ENCODE results near the gene RAPGEF1.
A peak's percentile ranks its signal among the peaks of the same experiment; 100 is the strongest.

The RAPGEF1 gene

DNA sequence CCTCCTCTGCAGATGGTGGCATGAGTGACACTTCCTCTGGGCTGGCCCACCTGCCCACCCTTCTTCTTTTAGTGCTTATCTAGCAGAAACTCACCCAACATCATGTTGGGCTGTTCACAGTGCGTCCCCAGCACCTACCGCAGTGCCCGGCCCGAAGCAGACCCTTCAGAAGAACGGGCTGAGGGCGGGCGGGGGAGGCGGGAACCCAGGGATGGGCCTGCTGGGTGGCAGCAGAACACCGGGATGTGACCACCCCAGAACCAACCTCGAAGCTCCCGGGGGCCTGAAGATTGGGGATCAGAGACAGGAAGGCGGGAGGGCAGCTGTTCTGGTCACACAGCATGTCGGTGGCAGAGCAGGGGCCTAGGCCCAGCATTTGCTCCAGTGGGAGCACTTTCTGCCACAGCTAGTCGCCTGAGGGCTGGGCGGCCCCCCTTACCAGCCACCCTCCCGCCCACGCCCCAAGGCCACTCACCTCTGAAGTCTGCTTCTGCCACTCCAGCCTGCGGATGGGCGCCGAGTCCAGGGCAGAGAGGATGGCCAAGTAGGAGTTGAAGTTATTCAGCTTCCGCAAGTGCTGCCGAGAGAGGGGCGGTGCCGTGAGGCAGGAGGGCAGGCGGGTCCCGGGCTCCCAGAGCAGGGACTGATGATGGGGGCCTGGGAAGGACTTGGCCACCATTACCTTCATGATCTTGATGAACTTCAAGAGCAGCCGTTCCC is 155.9 kb downstream of the RAPGEF1 start:
- no peak for DNase-seq (ENCODE audit: low spot score)

DNA sequence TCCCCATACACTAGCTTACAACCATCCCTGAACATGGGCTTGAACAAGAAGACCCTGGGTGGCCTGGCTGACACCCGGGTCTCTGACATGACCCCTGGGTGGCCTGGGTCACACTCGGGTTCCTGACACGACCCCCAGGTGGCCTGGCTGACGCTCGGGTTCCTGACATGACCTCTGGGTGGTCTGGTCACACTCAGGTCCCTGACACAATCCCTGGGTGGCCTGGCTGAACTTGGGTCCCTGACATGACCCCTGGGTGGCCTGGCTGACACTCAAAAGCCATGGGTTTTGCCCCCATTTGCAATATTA is 156.6 kb downstream of the RAPGEF1 start:
- no peak for DNase-seq (ENCODE audit: low spot score)

DNA sequence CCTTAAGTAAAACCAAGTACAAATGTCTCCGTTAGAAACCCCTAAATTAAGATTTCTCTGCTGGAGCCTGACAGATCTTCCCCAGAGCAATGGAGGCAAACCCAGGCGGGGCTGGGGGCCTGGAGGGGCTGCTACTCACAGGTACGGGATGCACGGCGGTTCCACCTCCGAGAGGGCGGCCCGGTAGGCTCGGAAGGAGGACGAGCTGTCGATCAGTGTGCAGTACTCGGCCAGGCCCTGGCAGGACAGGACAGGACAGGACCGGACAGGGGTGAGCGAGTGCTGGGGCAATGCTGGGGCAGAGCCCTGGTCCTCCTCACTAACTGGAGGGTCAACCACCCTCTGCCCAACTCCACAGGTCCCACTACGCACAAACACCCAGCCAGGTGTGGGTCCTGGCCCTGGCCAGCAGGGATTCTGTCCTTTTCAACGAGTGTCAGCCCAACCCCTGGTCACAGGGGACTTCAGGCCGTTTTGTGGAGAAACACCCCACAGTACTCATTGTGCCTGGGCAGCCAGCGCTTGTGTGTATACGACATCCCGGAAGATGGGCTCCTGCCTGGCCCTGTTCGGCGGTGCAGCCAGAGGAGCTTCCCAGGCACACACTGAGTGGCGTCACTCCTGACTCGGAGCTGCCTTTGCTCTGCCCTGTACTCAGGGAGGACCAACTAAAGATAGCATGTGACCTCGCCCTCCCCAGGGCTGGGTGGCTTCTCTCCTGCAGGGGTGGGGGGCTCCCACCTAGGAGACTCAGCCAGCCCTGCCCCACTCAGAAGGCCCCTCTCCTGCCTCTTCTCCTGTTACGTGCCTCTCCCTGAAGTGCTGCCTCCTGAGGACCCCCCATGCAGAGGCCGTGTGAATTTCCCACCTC is 157.2 kb downstream of the RAPGEF1 start:
- no peak for DNase-seq (ENCODE audit: low spot score)

DNA sequence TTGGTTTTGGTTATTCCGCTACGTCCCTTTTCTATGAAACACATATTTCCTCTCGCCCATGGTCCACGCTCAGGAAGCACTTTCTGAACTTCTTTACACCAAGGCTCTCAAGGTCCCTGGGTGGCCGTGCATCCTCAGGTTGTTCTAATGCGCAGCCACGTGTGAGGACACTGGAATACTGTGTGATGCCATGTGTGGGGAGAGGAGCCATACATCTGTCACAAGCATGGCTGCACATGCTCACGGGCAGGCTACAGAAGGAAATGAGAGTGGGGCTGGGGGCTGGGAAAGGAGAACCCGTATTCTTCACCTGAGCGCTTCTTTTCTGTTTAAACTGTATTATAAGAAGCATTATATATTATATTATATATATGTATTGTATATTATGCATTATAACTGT is 157.8 kb downstream of the RAPGEF1 start:
- DNase-seq (ENCODE audit: low spot score) = no peak

DNA sequence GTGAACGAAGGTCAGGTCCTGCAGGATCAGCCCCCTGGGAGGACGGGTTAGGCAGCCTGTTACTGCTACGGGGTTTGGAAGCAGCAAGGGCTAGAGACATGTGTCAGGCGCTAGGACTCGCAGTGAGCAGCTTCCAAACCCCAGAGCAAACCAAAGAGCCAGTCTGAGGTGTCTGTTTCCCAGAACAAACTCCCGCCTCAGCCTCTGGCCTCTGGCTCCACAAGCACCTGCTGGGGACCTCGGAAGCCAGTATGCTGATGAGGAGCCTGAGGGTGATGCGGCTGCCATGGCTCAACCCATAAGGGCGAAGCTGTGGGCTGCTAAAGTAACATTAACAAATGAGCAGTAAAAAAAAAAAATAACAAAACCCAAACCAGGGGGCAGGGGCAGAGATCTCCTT is 159.5 kb downstream of the RAPGEF1 start:
- no peak for DNase-seq (ENCODE audit: low spot score)

DNA sequence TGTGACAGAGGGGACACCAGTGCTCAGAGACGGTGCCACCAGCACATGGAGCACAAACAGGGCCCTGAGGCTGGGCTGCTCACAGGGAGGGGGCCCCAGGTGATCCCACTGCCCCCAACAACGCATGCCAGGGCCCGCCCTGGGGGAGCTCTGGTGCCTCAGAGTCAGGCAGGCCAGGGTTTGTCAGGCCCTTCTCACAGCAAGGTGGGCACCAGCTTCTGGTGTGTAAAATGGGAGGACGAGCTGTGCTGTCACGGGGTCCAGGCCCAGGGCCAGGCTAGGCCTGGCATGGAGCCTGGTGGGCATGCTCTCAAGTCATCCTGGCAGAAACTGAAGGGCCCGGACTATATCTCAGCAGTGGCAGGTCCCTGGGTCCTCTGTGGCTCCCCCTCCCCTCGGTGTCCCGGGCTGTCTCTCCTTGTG is 160.1 kb downstream of the RAPGEF1 start:
- no peak for DNase-seq (ENCODE audit: low spot score)

DNA sequence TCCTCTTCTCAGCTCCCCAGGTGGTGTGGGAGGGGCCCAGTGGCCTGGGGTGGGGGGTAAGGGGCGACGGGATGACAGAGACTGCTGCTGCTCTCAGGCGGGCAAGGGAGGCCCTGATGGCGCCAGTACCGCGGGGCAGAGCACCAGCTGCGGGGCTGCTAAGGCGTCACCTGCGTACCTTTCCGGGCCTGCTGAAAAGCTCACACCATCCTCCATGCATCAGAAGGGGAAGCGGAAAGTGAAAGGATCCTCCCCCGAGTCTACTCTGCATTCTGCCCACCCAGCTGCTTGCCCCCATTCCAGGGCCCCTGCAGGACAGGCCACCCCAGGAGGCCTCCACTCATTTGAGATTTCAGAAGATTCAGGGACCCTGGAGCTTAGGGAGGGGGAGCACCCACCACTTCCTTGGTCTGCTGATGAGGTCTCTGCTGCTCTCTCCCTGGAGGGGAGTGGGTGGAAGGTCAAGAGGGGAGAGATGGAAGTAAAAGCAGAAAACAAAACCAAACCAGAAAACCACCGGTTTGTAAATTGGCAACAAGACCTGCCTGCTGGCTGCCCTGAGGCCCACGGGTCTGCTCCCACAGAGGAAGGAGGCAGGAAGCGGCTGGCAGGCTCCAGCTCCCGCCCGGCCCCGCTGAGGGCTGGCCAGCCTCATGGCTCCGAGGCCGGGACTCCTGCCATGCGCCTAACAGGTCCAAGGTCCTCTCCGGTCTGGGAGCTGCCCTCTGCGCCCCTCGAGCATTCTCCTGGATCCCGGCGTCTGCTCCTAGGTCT is 161.0 kb downstream of the RAPGEF1 start:
- peak; percentile 42 for DNase-seq (ENCODE audit: low spot score)

DNA sequence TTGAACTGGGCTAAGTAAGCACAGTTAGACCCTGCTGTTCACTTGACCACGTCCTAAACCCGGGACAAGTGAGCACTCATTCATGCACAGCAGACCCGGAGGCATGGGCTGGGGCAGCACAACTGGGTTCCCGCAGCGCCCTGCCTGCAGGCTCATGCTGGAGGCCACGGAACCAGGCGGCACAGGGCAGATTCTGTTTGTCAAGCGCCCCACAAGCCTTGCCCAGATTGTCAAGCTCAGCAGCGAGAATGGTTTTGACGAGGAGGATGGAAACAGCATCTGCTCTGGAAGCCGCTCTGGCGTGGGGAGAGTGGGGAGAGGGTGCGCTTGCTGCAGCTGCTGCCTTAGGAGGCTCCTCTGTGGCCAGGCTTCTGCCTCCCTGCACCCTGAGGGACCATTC is 161.9 kb downstream of the RAPGEF1 start:
- DNase-seq (ENCODE audit: low spot score) = no peak

DNA sequence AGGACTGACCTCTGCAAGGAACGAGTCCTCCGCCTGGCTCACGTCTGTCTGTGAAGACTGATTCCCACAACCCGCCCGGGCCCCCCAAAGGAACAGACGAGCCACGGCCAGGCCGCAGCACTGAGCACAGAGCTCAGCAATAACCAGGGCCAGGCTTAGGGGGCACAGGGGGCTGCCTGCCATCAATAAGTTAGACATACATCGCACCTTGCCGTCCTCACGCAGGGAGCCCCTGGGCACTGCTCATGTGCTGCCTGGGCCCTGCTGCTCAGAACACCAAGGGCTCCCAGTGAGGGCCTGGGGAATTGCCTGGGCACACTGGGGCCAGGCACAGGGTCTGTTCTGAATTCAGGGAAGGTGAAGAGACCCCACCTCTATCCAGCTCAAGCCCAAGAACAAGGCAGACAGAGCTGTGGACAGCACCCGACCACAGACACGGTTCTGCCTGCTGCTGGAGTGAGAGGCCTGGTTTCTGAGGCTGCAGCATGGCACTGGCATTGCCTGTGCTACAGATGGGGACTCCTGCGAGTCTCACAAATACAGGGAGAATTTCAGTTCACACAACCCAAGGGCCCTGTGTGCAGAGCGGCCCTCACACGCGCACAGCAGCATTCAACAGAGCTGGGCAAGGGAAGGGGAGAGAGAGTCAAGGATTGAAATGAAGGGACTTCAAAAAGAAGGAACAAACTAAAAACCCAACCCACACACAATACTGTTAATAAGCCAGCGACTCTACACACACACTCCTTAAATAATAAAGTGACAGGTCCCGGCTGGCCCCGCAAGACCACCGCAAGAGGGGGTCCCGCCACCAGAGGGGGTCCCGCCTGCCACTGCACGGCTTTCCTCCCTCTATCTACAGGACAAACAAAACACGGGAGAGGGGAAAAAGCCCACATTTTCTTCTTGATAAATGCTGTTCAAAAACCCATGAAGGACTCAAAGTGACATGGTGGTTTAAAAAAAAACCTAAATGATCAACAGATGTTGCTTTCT is 162.6 kb downstream of the RAPGEF1 start:
- DNase-seq (ENCODE audit: low spot score) = no peak

DNA sequence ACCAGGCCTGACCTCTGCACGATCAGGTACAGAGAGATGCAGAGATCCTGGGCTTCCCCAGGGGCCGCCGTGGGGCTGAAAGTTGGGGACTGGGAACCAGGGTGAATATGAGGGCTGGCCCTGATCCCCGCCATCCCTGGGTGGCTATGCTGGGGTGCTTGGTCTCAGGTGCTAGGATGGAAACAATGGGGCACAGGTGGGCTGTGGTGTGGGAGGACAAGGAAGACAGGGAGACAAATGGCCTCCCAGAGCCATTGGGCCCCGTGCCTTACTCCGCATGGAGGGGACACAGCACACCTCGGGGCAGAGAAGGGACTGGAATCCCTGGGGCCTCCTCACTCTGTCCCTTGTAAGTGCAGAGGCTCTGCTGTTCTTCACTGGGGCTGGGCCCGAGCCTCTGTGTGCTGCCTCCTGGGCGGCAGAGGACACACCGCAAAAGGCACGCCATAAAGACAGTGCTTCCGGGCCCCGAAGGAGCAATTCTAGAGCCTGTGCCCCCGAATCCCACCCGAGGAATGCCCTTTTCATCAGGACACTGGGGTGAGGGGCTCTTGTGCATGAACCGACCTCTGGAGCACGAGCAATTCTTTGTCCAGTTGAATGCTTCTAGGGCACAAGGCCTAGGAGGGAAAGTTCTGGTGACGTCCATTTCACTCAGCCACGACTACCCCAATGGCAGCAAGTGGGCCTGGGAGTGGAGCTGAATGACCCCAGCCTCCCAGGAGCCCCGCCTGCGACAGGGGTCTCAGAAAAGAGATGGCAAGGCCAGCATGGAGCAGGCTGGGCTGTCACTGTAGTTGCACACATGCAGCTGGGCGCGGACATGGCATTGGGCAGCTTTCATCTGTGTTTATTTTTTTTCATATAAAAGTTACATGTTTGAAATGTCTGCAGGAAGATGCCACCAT is 163.7 kb downstream of the RAPGEF1 start:
- DNase-seq (ENCODE audit: low spot score) = no peak

DNA sequence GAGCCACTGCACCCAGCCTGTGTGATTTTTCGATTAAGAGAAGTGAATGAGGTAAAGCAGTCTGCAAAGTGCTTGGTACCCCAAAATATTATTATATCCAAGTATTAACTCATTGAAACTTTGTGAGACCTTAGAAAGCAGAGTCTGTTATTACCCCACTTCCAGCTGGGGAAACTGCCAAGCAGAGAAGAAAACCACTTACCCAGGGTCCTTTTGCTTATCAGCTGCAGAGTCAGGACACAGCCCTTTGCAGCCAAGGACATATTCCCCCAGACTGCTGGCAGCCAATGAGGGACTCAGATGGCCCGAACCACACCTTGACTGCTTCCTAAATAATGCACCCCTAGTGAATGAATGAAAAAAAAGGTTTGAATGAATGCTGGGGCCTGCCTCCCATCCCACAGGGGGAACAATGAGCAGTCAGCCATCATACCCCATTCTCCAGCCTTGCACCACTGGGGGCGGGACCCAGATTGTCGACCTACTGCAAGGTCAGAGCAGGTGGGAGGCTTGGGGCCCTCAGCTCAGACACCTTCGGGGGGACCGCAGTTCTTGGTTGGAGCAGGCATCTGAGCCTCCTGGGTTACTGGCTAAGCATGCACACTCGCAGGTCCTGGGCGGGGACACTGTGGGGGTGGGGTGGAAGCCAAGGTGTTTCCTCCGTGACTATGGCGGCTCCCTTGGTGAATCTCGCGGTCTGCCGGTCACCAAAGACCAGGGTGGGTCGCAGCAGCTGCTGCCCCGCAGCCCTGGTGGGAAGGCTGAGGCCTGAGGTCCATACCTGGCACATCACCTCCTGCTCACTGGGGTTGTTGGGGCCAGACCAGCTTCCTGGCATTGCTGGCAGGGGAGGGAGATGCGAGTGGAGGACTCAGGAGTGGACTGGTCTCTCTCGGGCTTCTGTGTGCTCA is 164.9 kb downstream of the RAPGEF1 start:
- DNase-seq (ENCODE audit: low spot score) = no peak

DNA sequence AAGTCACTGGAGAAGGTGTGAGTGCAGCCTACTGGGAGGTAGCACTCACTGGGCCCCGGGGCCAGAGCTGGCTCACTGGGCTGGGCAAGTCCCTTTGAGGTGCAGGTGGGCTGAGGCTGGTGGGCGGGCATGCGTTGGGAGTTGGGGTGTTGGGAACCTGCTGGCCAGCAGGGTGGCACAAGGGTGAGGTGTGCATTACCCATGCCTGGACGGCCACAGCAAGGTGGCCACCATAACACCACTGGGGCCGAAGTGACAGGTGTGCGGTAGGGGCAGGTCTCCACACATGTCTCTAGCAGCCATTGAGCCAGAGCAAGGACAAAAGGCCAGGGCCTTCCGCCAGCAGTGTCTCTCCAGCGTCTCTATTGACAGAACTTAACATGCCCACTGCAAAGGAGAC is 172.0 kb downstream of the RAPGEF1 start:
- no peak for DNase-seq (ENCODE audit: low spot score)

DNA sequence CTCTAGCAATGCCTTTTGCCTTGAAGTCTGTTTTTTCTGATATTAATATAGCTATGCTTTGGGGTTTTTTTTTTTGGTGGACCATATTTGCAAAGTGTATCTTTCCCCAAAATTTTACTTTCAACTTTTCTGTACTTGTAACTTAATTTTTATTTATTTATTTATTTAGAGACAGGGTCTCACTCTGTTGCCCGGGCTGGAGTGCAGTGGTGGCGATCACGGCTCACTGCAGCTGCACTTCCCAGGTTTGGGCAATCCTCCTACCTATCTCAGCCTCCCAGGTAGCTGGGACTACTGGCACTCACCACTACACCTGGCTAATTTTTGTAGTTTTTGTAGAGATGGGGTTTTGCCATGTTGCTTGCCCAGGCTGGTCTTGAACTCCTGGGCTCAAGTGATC is 173.7 kb downstream of the RAPGEF1 start:
- no peak for DNase-seq (ENCODE audit: low spot score)

DNA sequence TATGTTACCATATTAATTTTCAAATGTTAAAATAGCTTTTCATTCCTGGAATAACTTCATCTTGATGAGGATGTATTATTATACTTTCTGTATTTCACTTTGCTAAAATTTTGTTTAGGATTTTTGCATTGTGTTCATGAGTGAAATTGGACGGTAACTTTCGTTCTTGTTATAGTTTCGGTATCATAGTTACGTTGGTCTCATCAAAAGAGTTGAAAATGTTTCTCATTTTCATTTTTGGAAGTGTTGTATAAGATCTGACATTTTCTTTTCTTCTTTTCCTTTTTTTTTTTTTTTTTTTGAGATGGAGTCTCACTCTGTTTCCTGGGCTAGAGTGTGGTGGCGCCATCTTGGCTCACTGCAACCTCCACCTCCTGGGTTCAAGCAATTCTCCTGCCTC is 174.5 kb downstream of the RAPGEF1 start:
- DNase-seq (ENCODE audit: low spot score) = no peak

DNA sequence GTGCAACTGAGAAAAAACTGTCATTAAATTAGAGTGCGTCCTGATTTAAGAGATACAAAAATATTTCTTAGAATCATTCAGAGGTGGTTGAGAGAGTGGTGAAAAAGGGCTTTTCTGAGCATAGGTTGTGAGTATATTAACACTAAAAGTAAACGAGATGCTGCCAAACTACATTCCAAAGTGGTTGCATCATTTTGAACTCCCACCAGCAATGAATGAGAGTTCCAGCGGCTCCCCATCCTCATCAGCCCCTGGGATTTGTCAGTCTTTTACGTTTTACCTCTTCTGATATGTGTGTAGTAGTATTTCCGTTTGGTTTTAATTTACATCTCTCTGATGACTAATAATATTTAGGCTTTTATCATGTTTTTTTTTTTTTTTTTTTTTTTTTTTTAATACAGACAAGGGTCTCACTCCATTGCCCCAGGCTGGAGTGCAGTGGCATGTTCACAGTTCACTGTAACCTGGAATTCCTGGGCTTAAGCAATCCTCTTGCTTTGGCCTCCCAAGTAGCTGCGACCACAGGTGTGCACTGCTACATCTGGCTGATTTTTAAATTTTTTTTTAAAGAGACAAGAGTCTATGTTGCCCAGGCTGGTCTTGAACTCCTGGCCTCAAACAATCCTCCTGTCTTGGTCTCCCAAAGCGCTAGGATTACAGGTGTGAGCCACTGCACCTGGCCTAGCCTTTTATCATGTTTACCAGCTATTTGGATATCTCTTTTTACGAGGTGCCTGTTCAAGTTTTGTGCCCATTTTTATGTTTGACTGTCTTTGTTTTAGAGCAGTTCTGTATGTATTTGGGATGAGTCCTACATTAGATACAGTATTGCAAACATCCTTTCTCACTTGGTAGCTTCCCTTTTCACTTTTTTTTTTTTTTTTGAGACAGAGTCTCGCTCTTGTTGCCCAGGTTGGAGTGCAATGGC is 177.6 kb downstream of the RAPGEF1 start:
- DNase-seq (ENCODE audit: low spot score) = no peak

DNA sequence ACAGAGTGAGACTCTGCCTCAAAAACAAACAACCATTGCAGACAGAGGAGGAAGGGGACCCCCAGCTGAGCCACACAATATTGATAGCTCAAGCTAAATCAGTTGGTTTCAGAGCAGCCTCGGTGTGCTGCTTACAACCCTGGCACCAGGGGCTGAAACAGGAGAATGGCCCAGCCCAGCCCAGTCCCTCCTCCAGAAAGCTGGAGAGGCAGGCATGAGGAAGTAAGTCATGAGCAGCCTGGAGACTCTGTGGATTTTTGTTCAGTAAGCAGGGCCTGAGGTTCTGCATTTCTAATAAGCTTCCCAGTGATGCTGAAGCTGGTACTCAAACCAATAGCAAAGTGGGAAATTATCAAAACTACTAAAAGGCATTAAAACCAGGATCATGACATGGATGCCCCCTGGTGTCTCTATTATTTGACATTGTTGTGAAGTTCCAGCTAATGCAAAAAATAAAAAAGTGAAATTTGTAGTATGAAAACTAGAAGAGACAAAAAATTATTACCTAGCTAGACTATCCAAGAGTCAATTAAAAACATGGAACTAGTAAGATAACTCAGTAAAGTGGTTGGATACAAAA is 180.4 kb downstream of the RAPGEF1 start:
- DNase-seq (ENCODE audit: low spot score) = no peak

DNA sequence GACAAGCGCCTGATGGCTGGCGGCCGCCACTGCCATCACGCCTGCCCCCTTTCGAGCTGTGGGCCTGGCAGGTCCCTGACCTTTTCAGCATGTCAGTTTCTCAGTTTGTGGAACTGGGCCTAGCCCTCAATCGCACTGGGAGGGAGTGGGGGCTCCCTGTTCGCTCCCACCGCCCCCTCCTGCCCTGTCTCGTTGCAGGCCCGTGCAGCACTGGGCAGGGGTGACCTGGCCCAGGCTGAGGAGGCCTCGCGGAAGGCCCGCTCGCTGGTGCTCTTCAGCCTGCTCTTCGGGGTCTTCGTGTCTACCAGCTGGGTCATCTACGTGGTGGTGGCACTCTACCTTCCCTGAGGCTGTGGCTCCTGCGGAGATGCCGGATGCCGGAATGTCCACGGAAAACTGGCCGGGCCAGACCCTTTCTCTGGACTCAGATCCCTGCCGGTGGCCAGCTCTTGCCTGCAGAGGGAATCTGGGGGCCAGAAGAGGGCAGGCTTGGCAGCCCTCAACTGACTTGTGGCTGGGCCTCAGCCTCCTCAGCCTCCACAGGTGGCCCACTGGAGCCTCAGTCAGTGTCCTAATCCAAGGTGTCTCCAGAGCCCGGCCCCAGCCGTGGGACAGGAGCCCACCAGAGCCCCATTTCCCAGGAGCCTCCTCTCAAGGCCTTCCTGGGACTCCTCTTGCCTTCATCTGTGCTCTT is 181.9 kb downstream of the RAPGEF1 start:
- DNase-seq (ENCODE audit: low spot score) = no peak

All from CD4-positive, alpha-beta T cell treated with Interleukin-2 at 100 ng/mL for 4 hours (primary cell).